Parathyroid adenoma (tissue), 2 donors: ENCODE data around the gene IMMP2L.

Experiments used
- H2AFZ ChIP-seq: fragments of 300-600 bp; sonication (generic); one replicate; pipeline ENCODE4 v1.7.0; 2017; ENCODE audit warnings: antibody characterized with exemption, mild to moderate bottlenecking
- H3K27ac ChIP-seq: fragments of 300-600 bp; sonication (generic); one replicate; pipeline ENCODE4 v1.7.0; 2017
- H3K27me3 ChIP-seq: fragments of 300-600 bp; sonication (generic); one replicate; pipeline ENCODE4 v1.7.0; 2017; ENCODE audit warnings: low read length; ENCODE audit not compliant: control insufficient read depth, insufficient read depth
- H3K36me3 ChIP-seq: fragments of 300-600 bp; sonication (generic); one replicate; pipeline ENCODE4 v1.7.0; 2017; ENCODE audit warnings: low read length; ENCODE audit not compliant: control insufficient read depth, insufficient read depth
- H3K4me1 ChIP-seq: fragments of 300-600 bp; sonication (generic); one replicate; pipeline ENCODE4 v1.7.0; 2017; ENCODE audit warnings: control low read depth
- H3K4me2 ChIP-seq: fragments of 300-600 bp; sonication (generic); one replicate; pipeline ENCODE4 v1.7.0; 2017; ENCODE audit warnings: low read length
- H3K4me3 ChIP-seq: fragments of 300-600 bp; sonication (generic); one replicate; pipeline ENCODE4 v1.7.0; 2017; ENCODE audit warnings: low read depth, low read length
- H3K79me2 ChIP-seq: fragments of 300-600 bp; sonication (generic); one replicate; pipeline ENCODE4 v1.7.0; 2017; ENCODE audit warnings: control low read depth
- H3K9ac ChIP-seq: fragments of 300-600 bp; sonication (generic); one replicate; pipeline ENCODE4 v1.7.0; 2017; ENCODE audit warnings: mild to moderate bottlenecking
- H3K9me3 ChIP-seq: fragments of 300-600 bp; sonication (generic); one replicate; pipeline ENCODE4 v1.7.0; 2017; ENCODE audit warnings: low read length; ENCODE audit not compliant: control insufficient read depth
- TF ChIP-seq, protein P1 (sequence below): fragments of 300-600 bp; sonication (generic); IDR thresholded peaks from one replicate; pipeline ENCODE4 v1.7.0; 2017; ENCODE audit warnings: antibody characterized with exemption, mild to moderate bottlenecking
- donor health status: primary hyperparathyroidism.

IMMP2L gene

GRCh38 chr7:111199643-111200042, 362.6 kb downstream of the IMMP2L start:
- H3K79me2 ChIP-seq: no peaks in the 10 kb centered on the region
- no peaks in the 10 kb centered on the region for H3K27me3 ChIP-seq
- H3K9me3 ChIP-seq: no peaks in the 10 kb centered on the region
- no peak overlapping the region for H3K9ac ChIP-seq
- no peaks in the 10 kb centered on the region for H3K4me1 ChIP-seq
- H3K4me2 ChIP-seq: no peak overlapping the region
- TF ChIP-seq, protein P1, sequence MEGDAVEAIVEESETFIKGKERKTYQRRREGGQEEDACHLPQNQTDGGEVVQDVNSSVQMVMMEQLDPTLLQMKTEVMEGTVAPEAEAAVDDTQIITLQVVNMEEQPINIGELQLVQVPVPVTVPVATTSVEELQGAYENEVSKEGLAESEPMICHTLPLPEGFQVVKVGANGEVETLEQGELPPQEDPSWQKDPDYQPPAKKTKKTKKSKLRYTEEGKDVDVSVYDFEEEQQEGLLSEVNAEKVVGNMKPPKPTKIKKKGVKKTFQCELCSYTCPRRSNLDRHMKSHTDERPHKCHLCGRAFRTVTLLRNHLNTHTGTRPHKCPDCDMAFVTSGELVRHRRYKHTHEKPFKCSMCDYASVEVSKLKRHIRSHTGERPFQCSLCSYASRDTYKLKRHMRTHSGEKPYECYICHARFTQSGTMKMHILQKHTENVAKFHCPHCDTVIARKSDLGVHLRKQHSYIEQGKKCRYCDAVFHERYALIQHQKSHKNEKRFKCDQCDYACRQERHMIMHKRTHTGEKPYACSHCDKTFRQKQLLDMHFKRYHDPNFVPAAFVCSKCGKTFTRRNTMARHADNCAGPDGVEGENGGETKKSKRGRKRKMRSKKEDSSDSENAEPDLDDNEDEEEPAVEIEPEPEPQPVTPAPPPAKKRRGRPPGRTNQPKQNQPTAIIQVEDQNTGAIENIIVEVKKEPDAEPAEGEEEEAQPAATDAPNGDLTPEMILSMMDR: no peak
- H3K36me3 ChIP-seq: no peaks in the 10 kb centered on the region
- no peak overlapping the region for H3K4me3 ChIP-seq
- H2AFZ ChIP-seq: no peak overlapping the region
- no peak overlapping the region for H3K27ac ChIP-seq

- no peaks in the 10 kb centered on the region for H3K27me3 ChIP-seq
- H3K4me3 ChIP-seq: no peak overlapping the region
- no peak overlapping the region for H3K27ac ChIP-seq
These were observed 364.0 kb downstream of the IMMP2L start for GRCh38 chr7:111198255-111198654.

DNA sequence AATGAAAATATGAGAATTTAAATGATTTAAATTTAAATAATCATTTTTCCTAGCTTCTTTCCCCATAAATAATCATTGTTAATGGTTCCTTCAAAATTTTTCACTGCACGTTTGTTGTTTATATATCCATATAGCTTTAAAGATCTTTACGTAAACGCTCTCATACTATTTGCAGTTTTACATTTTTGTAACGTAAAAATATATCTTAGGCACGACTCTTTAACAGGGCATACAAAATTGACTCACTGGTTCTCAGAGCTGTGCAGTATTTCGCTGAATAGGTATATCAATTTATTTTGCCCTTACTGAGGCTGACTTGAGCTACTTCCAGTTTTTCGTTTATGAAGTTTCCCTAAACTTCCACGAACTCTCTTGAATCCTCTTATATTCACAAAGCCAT, 365.6 kb downstream of the IMMP2L start:
- no peak overlapping the region for H3K27ac ChIP-seq
- TF ChIP-seq, protein P1: no peak
- H3K27me3 ChIP-seq: no peaks in the 10 kb centered on the region
- H3K4me2 ChIP-seq: no peak overlapping the region
- H3K79me2 ChIP-seq: no peaks in the 10 kb centered on the region
- no peak overlapping the region for H2AFZ ChIP-seq
- H3K36me3 ChIP-seq: no peaks in the 10 kb centered on the region
- H3K9me3 ChIP-seq: no peaks in the 10 kb centered on the region
- H3K4me1 ChIP-seq: no peaks in the 10 kb centered on the region
- H3K4me3 ChIP-seq: no peak overlapping the region
- H3K9ac ChIP-seq: no peak overlapping the region

More at GRCh38 chr7:111198255-111198654, 364.0 kb downstream of the IMMP2L start:
- TF ChIP-seq, protein P1: no peak
- Histone ChIP-seq H2AFZ (no peak overlapping the region), H3K4me2 (no peak overlapping the region), H3K9me3 (no peaks in the 10 kb centered on the region), H3K4me1 (no peaks in the 10 kb centered on the region), H3K9ac (no peak overlapping the region), H3K36me3 (no peaks in the 10 kb centered on the region), H3K79me2 (no peaks in the 10 kb centered on the region)

DNA sequence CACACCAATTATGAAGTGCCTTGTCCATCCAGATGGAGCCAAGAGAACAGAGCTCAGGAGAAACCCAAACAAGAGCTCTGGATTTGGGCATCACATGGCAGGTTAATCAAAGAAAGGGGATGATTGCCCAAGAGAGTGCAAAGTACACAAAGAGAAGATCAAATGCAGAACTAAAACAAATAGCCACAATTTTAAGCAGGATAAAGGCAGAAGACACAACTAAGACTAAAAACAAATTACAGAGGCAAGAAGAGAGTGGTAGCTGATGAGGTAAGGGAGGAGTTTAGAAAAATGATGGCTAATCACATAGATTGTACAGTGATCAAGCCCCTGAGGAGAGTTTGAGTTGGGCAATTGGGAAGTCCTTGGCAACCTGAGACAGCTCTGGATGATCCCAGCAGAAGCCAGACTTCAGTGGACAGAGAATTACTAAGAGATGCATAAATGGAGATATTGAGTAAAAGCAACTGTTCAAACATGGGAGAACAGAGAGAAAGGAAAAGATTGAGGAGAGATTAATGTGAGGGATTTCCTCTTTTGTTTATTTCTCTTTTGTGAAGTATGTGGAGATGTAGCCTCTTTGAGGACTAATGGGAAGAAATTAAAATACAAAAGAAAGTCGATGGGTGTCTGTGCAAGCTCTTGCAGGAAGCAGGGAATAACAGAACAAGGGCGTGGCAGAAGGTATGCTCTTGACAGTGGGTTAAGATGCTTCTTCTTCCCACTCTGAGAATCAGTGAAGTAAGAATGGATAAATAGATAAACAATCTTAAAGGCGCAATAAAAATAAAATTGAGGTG, 369.5 kb downstream of the IMMP2L start:
- no peaks in the 10 kb centered on the region for H3K9me3 ChIP-seq
- TF ChIP-seq, protein P1: no peak
- no peaks in the 10 kb centered on the region for H3K79me2 ChIP-seq
- H3K9ac ChIP-seq: no peak overlapping the region
- no peak overlapping the region for H3K4me3 ChIP-seq
- H3K27me3 ChIP-seq: no peaks in the 10 kb centered on the region
- no peak overlapping the region for H3K4me2 ChIP-seq
- no peak overlapping the region for H3K27ac ChIP-seq
- no peak overlapping the region for H2AFZ ChIP-seq
- H3K36me3 ChIP-seq: no peaks in the 10 kb centered on the region
- H3K4me1 ChIP-seq: no peaks in the 10 kb centered on the region

DNA sequence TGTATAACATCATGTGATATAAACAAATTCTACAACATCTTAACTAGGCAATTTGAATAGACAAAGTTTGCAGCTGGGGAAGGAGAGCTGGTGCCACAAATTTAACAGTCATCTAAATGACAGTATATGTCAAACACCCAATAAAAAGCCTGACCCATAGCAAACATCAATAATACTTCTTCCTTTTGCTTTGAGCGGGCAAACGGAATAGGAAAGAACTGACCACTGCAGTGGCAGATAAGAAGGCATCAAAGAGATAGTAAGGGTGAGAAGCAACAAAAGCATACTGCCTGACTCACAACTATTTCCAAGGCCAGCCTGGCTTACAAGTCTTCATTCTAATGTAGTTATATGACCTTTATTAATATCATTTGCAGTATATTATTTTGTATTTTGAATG, 371.5 kb downstream of the IMMP2L start:
- TF ChIP-seq, protein P1: no peak
- Histone ChIP-seq H3K27ac (no peak overlapping the region), H3K9ac (no peak overlapping the region), H3K9me3 (no peaks in the 10 kb centered on the region), H3K4me2 (no peak overlapping the region), H3K27me3 (no peaks in the 10 kb centered on the region), H3K36me3 (no peaks in the 10 kb centered on the region), H3K4me3 (no peak overlapping the region), H3K79me2 (no peaks in the 10 kb centered on the region), H3K4me1 (no peaks in the 10 kb centered on the region), H2AFZ (no peak overlapping the region)
